ENCODE data around the gene DENND2A.
A peak's percentile ranks its signal among the peaks of the same experiment; 100 is the strongest.
"Not testable (repeated sequence)": the region's sequence is repeated elsewhere in the genome, so short reads cannot be mapped to it uniquely, and the experiment has no call there.

The DENND2A gene, protein sequence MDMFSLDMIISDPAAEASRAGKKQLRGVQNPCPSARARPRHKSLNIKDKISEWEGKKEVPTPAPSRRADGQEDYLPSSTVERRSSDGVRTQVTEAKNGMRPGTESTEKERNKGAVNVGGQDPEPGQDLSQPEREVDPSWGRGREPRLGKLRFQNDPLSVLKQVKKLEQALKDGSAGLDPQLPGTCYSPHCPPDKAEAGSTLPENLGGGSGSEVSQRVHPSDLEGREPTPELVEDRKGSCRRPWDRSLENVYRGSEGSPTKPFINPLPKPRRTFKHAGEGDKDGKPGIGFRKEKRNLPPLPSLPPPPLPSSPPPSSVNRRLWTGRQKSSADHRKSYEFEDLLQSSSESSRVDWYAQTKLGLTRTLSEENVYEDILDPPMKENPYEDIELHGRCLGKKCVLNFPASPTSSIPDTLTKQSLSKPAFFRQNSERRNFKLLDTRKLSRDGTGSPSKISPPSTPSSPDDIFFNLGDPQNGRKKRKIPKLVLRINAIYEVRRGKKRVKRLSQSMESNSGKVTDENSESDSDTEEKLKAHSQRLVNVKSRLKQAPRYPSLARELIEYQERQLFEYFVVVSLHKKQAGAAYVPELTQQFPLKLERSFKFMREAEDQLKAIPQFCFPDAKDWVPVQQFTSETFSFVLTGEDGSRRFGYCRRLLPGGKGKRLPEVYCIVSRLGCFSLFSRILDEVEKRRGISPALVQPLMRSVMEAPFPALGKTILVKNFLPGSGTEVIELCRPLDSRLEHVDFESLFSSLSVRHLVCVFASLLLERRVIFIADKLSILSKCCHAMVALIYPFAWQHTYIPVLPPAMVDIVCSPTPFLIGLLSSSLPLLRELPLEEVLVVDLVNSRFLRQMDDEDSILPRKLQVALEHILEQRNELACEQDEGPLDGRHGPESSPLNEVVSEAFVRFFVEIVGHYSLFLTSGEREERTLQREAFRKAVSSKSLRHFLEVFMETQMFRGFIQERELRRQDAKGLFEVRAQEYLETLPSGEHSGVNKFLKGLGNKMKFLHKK

DNA sequence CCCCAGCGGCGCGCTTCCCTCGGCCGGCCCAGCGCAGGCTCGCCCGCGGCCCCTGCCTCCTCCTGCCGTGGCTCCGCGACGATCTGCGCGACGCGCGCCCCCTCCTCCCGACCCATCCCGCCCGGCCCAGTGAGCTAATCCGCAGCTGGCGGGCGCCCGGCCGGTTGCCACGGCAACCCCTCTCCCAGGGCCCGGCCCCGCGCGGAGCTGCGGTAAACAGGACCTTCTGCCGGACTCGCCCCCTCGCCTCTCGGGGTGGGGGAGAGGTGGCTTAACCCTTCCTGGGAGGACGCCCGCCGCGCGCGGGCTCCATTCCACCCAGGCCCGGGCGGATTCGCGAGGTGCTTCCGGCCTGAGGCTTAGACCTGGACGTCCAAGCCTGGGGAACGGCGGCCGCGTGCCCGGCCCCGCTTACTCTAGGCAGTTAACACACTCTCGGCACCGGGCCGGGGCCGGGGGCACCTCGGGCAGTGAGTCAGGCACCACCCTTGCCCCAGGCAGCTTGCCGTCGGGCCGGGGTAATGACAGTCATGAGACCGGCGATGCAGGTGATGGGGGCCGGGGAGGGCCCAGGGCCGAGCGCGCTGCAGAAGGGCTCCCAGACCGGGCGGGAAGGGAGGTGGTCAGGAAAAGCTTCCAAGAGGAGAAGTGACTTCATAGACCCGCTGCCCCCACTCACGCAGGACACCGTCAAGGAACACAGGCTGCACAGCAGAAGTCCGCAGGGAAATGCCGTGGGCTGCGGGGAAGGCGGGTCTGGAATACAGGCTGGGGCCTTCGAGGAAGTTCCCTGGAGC is at the start of gene DENND2A:
TSS of gene DENND2A (minus strand) at position 87 of the 797 bp plus-strand sequence. CDS start 38,416 bp downstream, outside the sequence.
- DNase-seq = peak; percentile 6

DNA sequence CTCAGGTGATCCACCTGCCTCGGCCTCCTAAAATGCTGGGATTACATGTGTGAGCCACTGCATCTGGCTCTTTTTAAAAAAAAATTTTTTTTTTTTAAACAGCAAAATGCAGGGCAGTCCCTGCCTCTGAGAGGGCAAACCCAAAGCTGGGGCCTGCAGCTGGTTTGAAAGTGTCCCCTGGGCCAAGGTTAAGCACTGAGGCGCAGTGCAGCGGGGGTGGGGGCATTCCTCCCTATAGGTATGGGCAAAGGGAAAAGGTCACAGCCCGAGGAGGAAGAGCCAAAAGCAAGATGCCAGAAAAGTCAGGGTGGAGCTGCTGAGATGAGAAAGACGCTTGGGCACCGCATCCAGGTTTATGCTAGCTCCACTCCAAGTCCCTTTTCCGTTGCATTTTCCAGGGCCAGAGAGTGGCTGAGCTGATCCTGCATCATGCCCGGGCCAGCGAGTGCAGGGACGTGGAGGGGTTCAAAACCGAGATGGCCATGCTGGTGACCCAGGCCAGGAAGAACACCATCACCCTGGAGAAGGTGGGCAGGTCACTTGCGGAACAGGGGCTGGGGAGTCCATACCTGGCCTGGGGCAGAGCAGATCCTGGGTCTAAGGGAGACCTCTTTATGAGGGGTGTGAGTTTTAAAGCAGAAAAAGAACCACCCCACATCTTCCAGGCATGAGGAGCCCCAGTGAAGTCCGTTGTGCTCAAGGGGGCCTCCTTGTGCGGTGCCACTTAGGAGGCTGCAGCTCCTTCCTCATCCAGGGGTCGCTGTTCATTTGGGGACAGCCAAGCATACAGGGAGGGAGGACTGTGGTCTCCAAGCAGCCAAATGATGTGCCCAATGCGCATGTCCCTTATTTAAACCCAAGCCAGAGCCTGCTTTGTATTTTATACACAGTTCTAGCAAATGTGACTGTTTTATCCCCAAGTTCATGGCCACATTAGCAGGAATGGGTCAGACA is 48.9 kb upstream of the DENND2A start:
- no peak for DNase-seq

DNA sequence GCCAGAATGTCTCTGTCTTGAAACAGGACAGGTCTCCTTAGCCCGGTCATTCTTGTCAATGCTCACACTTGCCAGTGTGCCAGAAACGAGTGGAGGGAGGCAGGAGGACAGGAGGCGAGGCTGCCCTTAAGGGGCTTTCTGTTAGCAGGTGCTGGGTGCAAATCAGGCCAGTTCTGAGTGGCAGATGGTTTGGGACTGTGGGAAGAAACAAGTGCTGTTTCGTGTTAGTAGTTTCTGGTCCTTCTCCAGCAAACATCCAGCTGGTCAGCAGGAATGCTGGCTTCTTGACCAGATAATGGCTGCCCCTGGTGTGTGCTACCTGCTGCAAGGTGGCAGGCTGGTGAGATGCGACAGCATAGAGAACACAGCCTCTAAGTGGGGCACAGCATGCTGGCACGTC is 47.7 kb upstream of the DENND2A start:
- DNase-seq = no peak

DNA sequence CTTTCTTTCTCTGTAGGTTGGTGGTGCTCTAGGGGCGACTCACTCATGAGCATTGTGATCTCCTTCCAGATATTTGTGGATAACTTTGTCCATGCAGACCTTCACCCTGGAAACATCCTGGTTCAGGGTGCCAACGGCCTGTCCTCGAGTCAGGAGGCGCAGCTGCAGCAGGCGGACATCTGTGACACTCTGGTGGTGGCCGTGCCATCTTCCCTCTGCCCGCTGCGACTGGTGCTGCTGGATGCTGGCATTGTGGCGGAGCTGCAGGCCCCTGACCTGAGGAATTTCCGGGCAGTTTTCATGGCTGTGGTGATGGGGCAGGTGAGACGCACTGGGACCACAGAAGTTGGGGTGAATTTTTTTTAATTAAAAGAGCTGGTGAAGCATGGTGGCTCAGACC is 46.3 kb upstream of the DENND2A start:
- DNase-seq = no peak

DNA sequence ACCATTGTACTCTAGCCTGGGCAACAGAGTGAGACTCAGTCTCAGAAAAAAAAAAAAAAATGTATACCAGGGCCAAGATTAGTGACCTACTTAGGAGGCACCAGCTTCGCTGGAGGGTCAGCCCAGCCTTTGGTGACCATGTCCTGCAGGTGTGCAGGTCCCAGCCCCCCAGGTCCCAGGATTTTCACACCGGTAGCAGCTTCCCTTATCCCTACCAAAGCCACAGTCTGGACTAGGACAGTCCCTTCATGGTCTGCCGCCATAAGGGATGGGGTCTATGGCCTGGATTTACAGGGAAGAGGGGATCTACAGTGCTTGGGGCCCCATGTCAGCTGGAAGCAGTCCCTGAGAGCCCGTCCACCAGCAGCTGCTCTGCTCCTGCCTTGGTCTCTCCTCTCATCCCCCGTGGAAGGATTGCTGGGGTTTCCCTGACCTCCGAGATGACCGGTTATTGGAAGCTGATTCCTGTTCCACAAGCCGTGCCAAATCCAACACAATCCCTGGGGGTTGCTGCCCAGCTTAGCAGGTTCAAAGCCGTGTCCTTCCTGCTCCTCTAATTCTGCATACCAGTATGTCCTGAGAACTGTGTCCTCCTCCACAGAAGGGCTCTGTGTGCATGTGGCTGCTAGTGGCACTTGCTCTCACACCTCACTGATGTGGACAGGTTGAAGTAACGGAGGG is 44.9 kb upstream of the DENND2A start:
- DNase-seq = no peak

DNA sequence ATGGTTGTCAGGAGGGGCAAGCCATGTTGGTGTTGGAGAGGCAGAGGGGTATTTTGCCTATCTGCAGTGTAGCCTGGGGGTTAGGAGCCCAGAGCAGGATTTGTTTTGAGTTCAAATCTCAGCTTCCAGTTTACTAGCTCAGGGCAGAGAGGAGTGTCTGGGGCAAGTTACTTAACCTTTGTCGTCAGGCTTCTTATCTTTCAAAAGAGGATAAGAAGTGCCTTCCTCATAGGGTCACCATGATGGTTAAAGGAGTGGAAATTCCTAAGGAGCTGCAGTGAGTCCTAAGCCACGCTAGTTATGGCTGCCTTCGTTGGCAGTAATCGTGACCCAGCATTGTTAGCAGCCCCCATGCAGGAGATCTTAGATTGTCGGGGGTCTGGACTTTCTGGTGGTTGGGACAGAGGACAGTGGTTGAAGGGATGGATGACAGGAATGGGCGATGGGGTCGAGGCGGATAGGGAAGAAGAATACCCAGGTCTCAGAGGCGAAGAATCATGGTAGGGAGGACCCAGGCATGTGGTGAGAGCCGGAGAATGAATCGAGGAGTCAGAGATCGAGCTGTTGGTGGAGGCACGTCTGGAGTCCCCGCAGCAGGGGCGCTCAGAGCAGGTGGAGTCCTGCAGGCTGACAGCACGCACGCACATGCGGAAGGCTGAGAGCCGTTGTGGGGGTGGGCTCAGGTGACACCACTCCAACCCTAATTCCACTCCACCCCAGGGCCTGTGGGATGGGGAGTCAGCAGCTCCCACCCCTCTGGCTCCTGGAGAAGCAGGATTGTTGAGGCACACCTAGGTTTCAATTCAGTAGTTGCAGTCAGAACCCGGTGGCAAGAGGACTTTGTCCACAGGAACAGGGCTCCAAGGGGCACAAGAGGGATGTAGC is 43.7 kb upstream of the DENND2A start:
- DNase-seq = no peak

DNA sequence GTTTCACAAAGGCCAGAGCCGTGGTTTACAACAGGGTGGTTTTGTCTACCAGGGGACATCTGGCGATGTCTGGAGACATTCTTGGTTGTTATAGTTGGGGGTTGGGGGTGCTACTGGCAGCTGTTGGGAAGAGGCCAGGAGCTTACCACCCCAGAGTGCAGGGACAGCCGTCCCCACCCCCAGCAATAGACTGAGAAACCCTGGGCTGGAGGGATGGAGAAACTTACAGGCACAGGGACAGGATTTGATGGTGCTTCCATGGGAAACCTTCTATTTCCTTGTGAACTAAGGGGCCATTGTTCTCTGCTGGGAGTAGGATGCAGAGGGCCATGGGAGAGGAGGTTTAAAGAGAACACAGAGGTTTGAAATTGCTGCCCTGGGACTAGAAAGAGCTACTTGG is 43.0 kb upstream of the DENND2A start:
- no peak for DNase-seq

DNA sequence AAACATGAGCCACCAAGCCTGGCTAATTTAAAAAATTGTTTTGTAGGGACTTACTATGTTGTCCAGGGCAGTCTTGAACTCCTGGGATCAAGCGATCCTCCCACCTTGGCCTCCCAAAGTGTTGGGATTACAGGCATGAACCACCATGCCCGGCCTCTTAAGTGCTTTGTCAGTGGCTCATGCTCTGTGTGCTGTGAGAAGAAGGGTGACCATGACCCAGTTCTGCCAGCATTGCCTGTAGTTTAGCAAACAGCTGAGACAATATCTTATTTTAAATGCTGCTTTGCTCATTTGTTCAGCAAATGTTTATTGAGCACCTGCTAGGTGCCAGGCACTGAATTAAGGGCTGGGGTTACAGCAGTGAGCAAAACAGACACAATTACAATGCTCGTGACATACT is 41.2 kb upstream of the DENND2A start:
- no peak for DNase-seq

DNA sequence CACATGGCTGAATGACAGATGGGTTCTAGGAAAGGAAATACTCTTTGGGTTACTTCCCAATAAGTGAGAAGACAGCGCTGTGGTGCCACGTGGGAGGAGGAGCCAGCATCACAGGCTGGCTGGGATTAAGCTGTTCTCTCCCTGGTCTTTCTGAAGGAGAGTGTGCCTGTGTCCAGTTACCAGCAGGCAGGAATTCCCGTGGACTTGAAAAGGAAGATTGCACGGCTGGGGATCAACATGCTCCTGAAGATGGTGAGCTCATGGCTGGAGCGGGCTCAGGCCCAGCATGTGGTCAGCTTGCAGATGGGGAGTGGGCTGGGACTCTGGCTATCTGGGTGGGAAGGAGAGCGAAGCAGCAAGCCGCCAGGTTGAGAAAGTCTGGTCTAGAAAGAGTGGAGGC is 40.3 kb upstream of the DENND2A start:
- no peak for DNase-seq

DNA sequence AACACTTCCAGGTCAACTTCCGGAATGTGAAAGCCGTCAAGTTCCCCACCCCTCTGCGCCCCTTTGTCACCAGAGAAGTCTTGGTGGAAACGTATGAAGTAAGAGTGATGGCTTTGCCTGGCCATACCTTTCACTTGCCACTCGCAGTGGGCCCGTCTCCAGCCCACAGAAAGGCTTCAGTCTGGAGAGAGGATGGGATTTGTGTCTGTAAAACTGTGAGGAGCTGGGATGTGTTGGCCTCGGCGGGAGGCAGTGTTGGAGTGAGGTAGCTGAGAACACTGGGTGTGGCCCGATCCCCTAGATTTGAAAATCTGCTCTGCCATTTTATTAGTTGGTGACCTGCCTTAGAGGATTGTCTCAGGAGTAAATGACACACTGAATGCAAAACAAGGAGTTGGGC is 38.6 kb upstream of the DENND2A start:
- no peak for DNase-seq

DNA sequence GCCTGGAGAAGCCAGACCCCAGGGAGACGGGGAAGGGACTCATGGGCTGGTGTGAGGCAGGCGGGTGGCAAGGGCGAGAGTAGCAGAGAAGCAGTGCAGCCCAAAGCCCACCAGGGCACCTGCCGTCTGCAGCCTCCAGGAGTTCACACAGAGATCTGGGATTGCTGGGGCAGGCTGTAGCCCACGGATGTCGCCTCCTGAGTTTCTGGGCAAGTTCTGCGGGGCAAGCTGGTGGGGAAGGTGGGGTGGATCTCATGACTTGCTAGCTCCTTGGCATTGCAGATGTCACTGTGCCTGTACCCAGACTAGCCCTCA is 38.2 kb upstream of the DENND2A start:
- DNase-seq = no peak

DNA sequence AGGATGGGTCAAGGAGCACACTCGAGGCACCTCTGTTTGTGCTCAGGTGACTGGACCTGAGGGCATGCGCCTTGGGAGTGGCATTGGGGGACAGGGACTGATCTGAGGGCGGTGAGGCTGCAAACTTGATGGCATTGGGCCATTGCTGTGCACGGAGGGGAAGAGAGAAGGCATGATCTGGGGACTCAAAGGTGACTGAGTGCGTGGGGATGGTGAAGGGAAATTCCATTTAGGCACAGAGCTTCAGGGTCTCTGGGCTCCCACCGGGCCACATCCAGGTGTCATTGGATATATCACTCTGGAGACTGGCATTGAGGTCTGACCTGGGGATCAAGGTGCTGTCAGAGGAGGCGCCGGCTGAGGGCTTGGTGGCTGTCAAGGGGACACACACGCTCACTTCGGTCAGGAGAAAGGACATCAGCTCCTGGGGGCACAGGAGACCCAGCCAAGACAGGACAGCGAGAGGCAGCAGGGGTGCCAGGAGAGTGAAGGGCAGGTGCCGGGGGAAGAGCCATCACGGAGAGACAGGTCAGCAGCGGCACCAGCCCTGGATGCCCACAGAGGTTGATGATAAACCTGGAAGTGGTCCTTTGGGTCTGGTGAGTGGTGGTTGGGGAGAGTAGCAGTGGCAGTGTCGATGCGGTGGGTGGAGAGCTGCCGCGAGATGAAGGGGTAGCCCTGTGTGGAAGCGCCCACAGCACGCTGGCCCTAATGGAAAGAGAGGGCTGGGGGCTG is 37.6 kb upstream of the DENND2A start:
- DNase-seq = no peak

DNA sequence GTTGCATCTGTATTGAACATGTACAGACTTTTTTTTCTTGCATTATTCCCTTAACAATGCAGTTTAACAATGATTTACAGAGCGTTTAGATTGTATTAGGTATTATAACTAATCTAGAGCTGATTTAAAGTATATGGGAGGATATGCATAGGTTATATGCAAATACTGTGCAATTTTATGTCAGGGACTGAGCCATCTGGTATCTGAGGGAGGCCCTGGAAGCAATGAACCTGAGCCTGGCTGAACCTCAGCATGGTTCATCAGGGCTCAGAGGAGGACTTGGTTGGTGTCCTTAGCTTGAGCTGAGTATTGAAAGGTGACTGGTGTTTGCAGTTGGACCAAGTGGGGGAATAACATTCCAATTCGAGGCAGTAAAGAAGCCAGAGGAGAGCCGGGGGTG is 36.9 kb upstream of the DENND2A start:
- DNase-seq = no peak

DNA sequence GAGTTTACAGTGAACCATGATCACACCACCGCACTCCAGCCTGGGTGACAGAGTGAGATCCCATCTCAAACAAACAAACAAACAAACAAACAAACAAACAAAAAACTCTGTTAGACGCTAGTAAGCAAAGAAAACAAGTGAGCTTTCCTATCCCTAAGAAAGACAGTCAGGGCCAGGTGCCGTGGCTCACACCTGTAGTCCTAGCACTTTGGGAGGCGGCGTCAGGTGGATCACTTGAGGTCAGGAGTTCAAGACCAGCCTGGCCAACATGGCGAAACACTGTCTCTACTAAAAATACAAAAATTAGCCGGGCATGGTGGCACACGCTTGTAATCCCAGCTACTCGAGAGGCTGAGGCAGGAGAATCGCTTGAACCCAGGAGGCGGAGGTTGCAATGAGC is 36.3 kb upstream of the DENND2A start:
- not testable (repeated sequence) for DNase-seq

DNA sequence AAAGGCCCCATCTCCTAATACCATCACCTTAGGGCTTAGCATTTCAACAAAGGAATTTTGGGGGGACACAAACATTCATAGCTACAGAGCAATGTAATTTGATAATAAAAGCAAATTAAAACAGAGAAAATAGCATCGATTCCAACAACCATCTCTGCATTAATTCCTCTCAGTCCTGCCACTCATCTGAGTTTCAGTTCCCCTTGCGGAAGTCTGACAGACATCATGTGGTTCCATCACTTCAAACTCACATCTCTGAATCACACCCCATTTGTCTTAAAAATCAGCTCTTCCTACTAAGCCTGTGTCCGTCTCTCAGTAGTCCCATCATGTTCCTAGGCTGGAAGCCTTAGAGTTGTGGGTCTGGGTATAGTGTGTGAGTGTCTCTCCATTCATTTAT is 35.7 kb upstream of the DENND2A start:
- DNase-seq = no peak

DNA sequence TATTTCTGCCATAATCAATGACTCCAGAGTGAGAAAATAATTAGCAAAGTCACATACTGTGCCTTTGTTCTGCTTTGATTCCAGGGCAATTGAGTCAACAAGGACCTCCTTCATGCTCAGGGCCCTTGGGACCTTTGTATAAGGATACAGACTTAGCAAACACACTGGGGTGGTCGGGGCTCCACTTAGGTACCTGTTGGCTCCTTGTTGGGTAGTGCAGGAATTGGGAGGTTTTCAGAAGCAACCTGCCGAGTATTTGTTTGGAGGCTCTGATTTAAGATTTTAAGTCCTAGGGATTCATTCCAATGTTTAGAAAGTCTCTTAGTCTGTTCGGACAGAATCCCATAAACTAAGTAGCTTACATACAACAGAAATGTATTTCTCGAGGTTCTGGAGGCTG is 35.1 kb upstream of the DENND2A start:
- DNase-seq = no peak

DNA sequence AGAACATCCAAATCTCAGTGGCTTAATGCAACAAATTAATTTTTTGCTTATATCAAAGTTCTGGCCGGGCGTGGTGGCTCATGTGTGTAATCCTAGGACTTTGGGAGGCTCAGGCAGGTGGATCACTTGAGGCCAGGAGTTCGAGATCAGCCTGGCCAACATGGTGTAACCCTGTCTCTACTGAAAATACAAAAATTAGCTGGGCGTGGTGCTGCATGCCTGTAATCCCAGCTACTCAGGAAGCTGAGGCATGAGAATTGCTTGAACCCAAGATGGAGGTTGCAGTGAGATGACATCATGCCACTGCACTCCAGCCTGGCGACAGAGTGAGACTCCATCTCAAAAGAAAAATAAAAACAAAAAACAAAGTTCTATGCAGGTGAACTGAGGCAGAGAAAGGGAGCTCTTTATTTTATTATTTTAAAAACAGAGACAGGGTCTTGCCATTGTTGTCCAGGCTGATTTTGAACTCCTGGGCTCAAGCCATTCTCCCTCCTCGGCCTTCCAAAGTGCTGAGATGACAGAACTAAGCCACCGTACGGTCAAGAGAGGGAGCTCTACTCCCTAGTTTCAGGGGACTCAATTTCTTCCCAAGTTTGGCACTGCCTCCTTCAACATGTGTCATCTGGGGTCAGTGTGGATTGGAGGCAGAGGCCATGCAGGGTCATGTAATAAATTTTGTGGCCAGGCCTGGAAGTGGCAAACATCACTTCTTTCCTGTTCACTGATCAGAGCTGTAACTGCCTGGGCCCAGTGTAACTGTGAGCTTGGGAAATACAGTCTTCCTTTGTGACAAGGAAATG is 34.5 kb upstream of the DENND2A start:
- peak; percentile 4 for DNase-seq

DNA sequence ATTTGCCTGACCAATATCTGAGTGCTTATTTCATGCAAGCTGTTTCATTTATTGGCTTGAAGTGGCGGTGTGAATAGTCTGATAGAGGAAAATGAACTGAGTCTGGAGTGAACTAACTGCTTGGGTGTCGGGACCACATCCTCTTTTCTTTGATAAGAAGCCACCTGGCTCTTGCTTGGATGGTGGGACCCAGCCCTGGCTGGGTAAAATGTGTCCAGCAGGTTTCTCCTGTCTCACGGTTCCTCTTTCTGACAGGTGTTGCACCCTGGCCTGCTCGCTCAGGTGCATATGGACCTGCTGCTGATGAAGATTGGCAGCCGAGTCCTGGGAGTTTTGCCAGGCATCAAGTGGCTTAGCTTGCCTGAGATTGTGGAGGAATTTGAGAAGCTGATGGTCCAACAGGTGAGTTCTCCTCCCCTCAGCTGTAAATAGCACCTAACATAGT is 33.8 kb upstream of the DENND2A start:
- DNase-seq = peak; percentile 33

DNA sequence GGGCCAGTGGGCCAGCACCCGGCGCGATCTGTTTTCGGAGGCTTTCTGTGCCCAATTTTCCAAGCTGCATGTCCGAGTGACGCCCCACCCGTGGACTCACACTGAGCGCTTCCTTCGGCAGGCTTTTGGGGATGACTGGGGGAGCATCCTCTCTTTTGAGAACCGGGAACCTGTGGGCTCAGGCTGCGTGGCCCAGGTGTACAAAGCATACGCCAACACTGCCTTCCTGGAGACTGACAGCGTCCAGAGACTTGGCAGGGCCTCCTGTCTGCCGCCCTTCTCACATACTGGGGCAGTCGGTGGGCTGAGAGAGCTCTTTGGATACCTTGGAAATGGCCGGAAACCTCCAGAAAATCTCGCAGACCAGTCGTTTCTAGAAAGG is 33.2 kb upstream of the DENND2A start:
- no peak for DNase-seq

Data from NCI-H510A treated with DMSO at 0.1 percent for 48 hours (cell line).